Effector memory CD4-positive, alpha-beta T cell (primary cell): ENCODE measurements around the gene SYTL3.
"Not testable (repeated sequence)": the region's sequence is repeated elsewhere in the genome, so short reads cannot be mapped to it uniquely, and the experiment has no call there.

Experiments used
- DNase-seq, 3 donors: peaks; one replicate each; pipeline ENCODE4 v3.0.0-alpha.2; 2020
- H3K27ac ChIP-seq: 2 replicates; pipeline ENCODE4 v1.7.0; 2013; ENCODE audit warnings: mild to moderate bottlenecking, low read length, moderate library complexity; ENCODE audit not compliant: insufficient read depth, poor library complexity, severe bottlenecking
- H3K27me3 ChIP-seq: replicated peaks from 2 replicates; pipeline ENCODE4 v1.7.0; 2013; ENCODE audit warnings: mild to moderate bottlenecking, low read length; ENCODE audit not compliant: insufficient read depth, control insufficient read depth, poor library complexity, severe bottlenecking
- H3K36me3 ChIP-seq: 2 replicates; pipeline ENCODE4 v1.7.0; 2013; ENCODE audit warnings: mild to moderate bottlenecking, low read length, moderate library complexity; ENCODE audit not compliant: control insufficient read depth, insufficient read depth
- H3K4me1 ChIP-seq: 2 replicates; pipeline ENCODE4 v1.7.0; 2013; ENCODE audit warnings: low read length, mild to moderate bottlenecking; ENCODE audit not compliant: control insufficient read depth, insufficient read depth, poor library complexity, severe bottlenecking
- H3K4me3 ChIP-seq: 2 replicates; pipeline ENCODE4 v1.7.0; 2013; ENCODE audit warnings: low read length, low read depth, mild to moderate bottlenecking; ENCODE audit not compliant: insufficient read depth, poor library complexity, severe bottlenecking
- H3K9me3 ChIP-seq: 2 replicates; pipeline ENCODE4 v1.7.0; 2013; ENCODE audit warnings: mild to moderate bottlenecking, low read length, moderate library complexity; ENCODE audit not compliant: control insufficient read depth
- total RNA-seq, 3 donors: gene quantifications; one replicate each; lab custom pipeline; 2026; lab: John Stamatoyannopoulos, UW

SYTL3 gene
- total RNA-seq: 58.8 to 79.6 (median 70.8) reads per million in 3 donors

- H3K9me3 ChIP-seq: no peaks in the 10 kb centered on the region
- DNase-seq: peak; percentile 75 to 87 (median 75)
- H3K4me3 ChIP-seq: peak within 1 kb of the TSS; percentile 22
- H3K4me1 ChIP-seq: peaks cover 52% of the 10 kb centered on the region
- no peaks in the 10 kb centered on the region for H3K27me3 ChIP-seq
- H3K27ac ChIP-seq: peak within 1 kb of the TSS; percentile 80
- H3K36me3 ChIP-seq: no peaks in the 10 kb centered on the region
These were observed at the start of gene SYTL3 for GRCh38 chr6:158649289-158650143. SYTL3 (plus strand) TSS chr6:158650054; CDS start chr6:158663269, 13,215 bp downstream.

GRCh38 chr6:158603261-158604047 is 46.4 kb upstream of the SYTL3 start:
- no peak for DNase-seq
- no peaks in the 10 kb centered on the region for H3K9me3 ChIP-seq

GRCh38 chr6:158604048-158604406 is 45.8 kb upstream of the SYTL3 start:
- Histone ChIP-seq H3K4me3 (no peak overlapping the region), H3K4me1 (no peaks in the 10 kb centered on the region), H3K27me3 (no peaks in the 10 kb centered on the region), H3K9me3 (no peaks in the 10 kb centered on the region), H3K27ac (no peak overlapping the region), H3K36me3 (peaks cover 44% of the 10 kb centered on the region)
- DNase-seq: no peak

More at GRCh38 chr6:158603261-158604047, 46.4 kb upstream of the SYTL3 start:
- H3K27ac ChIP-seq: no peak overlapping the region
- no peaks in the 10 kb centered on the region for H3K27me3 ChIP-seq
- H3K36me3 ChIP-seq: peaks cover 40% of the 10 kb centered on the region
- H3K4me1 ChIP-seq: no peaks in the 10 kb centered on the region
- no peak overlapping the region for H3K4me3 ChIP-seq

- peaks cover 45% of the 10 kb centered on the region for H3K36me3 ChIP-seq
- no peak overlapping the region for H3K27ac ChIP-seq
These were observed 44.5 kb upstream of the SYTL3 start for GRCh38 chr6:158605266-158605878.

GRCh38 chr6:158606011-158606410 is 43.8 kb upstream of the SYTL3 start:
- H3K27ac ChIP-seq, H3K9me3 ChIP-seq, DNase-seq, H3K27me3 ChIP-seq, H3K4me3 ChIP-seq, H3K4me1 ChIP-seq: not testable (repeated sequence)
- peaks cover 50% of the 10 kb centered on the region for H3K36me3 ChIP-seq

More at GRCh38 chr6:158605266-158605878, 44.5 kb upstream of the SYTL3 start:
- H3K4me3 ChIP-seq: no peak overlapping the region
- no peaks in the 10 kb centered on the region for H3K9me3 ChIP-seq
- DNase-seq: peak in 2 of 3 donors; percentile 19 to 29
- H3K4me1 ChIP-seq: no peaks in the 10 kb centered on the region
- no peaks in the 10 kb centered on the region for H3K27me3 ChIP-seq

GRCh38 chr6:158606935-158607334 is 42.9 kb upstream of the SYTL3 start:
- Histone ChIP-seq H3K9me3 (no peaks in the 10 kb centered on the region), H3K27ac (no peak overlapping the region), H3K36me3 (peaks cover 59% of the 10 kb centered on the region), H3K4me1 (no peaks in the 10 kb centered on the region), H3K27me3 (no peaks in the 10 kb centered on the region), H3K4me3 (no peak overlapping the region)
- no peak for DNase-seq

- H3K27ac ChIP-seq: no peak overlapping the region
- no peaks in the 10 kb centered on the region for H3K27me3 ChIP-seq
- DNase-seq: no peak
- no peak overlapping the region for H3K4me3 ChIP-seq
- H3K36me3 ChIP-seq: peaks cover 65% of the 10 kb centered on the region
- no peaks in the 10 kb centered on the region for H3K4me1 ChIP-seq
- H3K9me3 ChIP-seq: no peaks in the 10 kb centered on the region
These were observed 42.3 kb upstream of the SYTL3 start for GRCh38 chr6:158607411-158608170.

GRCh38 chr6:158608221-158608620 is 41.6 kb upstream of the SYTL3 start:
- peaks cover 67% of the 10 kb centered on the region for H3K36me3 ChIP-seq
- no peak overlapping the region for H3K4me3 ChIP-seq
- H3K27ac ChIP-seq: no peak overlapping the region
- DNase-seq: no peak
- H3K4me1 ChIP-seq: no peaks in the 10 kb centered on the region
- H3K27me3 ChIP-seq: no peaks in the 10 kb centered on the region
- no peaks in the 10 kb centered on the region for H3K9me3 ChIP-seq

- H3K27ac ChIP-seq: no peak overlapping the region
- no peak for DNase-seq
- H3K36me3 ChIP-seq: peaks cover 70% of the 10 kb centered on the region
- H3K4me3 ChIP-seq: no peak overlapping the region
- no peaks in the 10 kb centered on the region for H3K4me1 ChIP-seq
- no peaks in the 10 kb centered on the region for H3K9me3 ChIP-seq
- H3K27me3 ChIP-seq: no peaks in the 10 kb centered on the region
These were observed 40.2 kb upstream of the SYTL3 start for GRCh38 chr6:158609455-158610155.
